HepG2 (cell line): Measurements from ENCODE around the gene NUDT22. TPM values are rescaled to one million over a fixed set of nuclear protein-coding genes. Genes with fewer than 3 reads are reported as not detected.

Experiments
- CREB1 ChIP-seq, 2 experiments: fragments of 450-650 bp in 1 of 2; IDR thresholded peaks; 2 replicates each; pipeline ENCODE4 v1.6.1; 2016 to 2017; ENCODE audit warnings: control low read depth in 1 of 2, mild to moderate bottlenecking in 1 of 2, missing compliant biosample characterization in 1 of 2, missing genetic modification characterization in 1 of 2
- FOSL1 ChIP-seq: sonication (generic); formaldehyde crosslinking; IDR thresholded peaks from 2 replicates; pipeline ENCODE4 v1.9.0; 2021; ENCODE audit warnings: missing genetic modification reagents, borderline replicate concordance
- GABPA ChIP-seq, 2 experiments: IDR thresholded peaks; 2 replicates each; pipeline ENCODE4 v1.6.1; 2011 to 2016; ENCODE audit warnings: low read depth in 2 of 2, low read length in 1 of 2, missing biosample characterization in 1 of 2, missing genetic modification characterization in 1 of 2
- HNRNPH1 ChIP-seq: fragments of 200-400 bp; formaldehyde crosslinking; optimal IDR thresholded peaks from 2 replicates; pipeline ENCODE3; 2017; ENCODE audit warnings: mild to moderate bottlenecking, low read depth, low read length
- KLF6 ChIP-seq: IDR thresholded peaks from 2 replicates; pipeline ENCODE4 v1.8.0; 2016; ENCODE audit warnings: missing biosample characterization, missing genetic modification reagents
- KLF9 ChIP-seq: IDR thresholded peaks from 2 replicates; pipeline ENCODE4 v1.6.1; 2016; ENCODE audit warnings: low read depth
- NFATC3 ChIP-seq: sonication (generic); formaldehyde crosslinking; IDR thresholded peaks from 2 replicates; pipeline ENCODE4 v1.5.1; 2020; ENCODE audit warnings: mild to moderate bottlenecking, missing genetic modification reagents
- NR2F1 ChIP-seq, 2 experiments: fragments of 450-650 bp in 1 of 2; formaldehyde crosslinking in 1 of 2; IDR thresholded peaks; 2 replicates each; pipeline versions ENCODE4 v1.5.0 to v1.6.1; 2016 to 2020; ENCODE audit warnings: mild to moderate bottlenecking in 1 of 2, missing compliant biosample characterization in 1 of 2, missing genetic modification reagents in 1 of 2, moderate library complexity in 1 of 2
- NR2F6 ChIP-seq, 2 experiments: IDR thresholded peaks; 2 replicates each; pipeline ENCODE4 v1.6.1; 2016; ENCODE audit warnings: antibody characterized with exemption in 1 of 2, mild to moderate bottlenecking in 1 of 2
- POLR2G ChIP-seq: fragments of 200-400 bp; formaldehyde crosslinking; IDR thresholded peaks from 2 replicates; pipeline ENCODE4 v1.6.1; 2018; ENCODE audit warnings: mild to moderate bottlenecking, low read depth, low read length, moderate library complexity
- SMAD9 ChIP-seq: sonication (generic); formaldehyde crosslinking; IDR thresholded peaks from 2 replicates; pipeline ENCODE4 v1.5.1; 2020; ENCODE audit warnings: mild to moderate bottlenecking, missing genetic modification reagents
- SNAI1 ChIP-seq: sonication (generic); formaldehyde crosslinking; IDR thresholded peaks from 2 replicates; pipeline ENCODE4 v1.5.0; 2020; ENCODE audit warnings: mild to moderate bottlenecking, missing genetic modification reagents, borderline replicate concordance
- SP5 ChIP-seq: IDR thresholded peaks from 2 replicates; pipeline ENCODE4 v1.6.1; 2016; ENCODE audit warnings: low read depth, borderline replicate concordance
- TMF1 ChIP-seq: sonication (generic); formaldehyde crosslinking; IDR thresholded peaks from 2 replicates; pipeline ENCODE4 v1.8.1; 2022; ENCODE audit warnings: low read depth, missing genetic modification reagents
- USF2 ChIP-seq, 2 experiments: sonication (generic) in 1 of 2; formaldehyde crosslinking in 1 of 2; IDR thresholded peaks; 2 replicates each; pipeline versions ENCODE4 v1.5.1 to v1.6.1; 2011 to 2020; ENCODE audit warnings: borderline replicate concordance in 1 of 2, low read depth in 1 of 2, low read length in 1 of 2, mild to moderate bottlenecking in 1 of 2, missing genetic modification reagents in 1 of 2, moderate library complexity in 1 of 2
- ZBTB7B ChIP-seq: sonication (generic); formaldehyde crosslinking; IDR thresholded peaks from 2 replicates; pipeline ENCODE4 v1.4.0; 2020; ENCODE audit warnings: missing genetic modification reagents
- ZNF205 ChIP-seq: IDR thresholded peaks from 2 replicates; pipeline ENCODE4 v1.6.1; 2018; ENCODE audit warnings: missing biosample characterization, missing genetic modification reagents
- ZNF256 ChIP-seq: sonication (generic); formaldehyde crosslinking; conservative IDR thresholded peaks from 2 replicates; pipeline ENCODE4 v1.4.0; 2020; ENCODE audit warnings: missing genetic modification reagents
- ZNF350 ChIP-seq: sonication (generic); formaldehyde crosslinking; IDR thresholded peaks from 2 replicates; pipeline ENCODE4 v1.4.0; 2020; ENCODE audit warnings: mild to moderate bottlenecking, low read depth, missing genetic modification reagents, borderline replicate concordance
- ZNF678 ChIP-seq: sonication (generic); formaldehyde crosslinking; IDR thresholded peaks from 2 replicates; pipeline ENCODE4 v1.4.0; 2020; ENCODE audit warnings: mild to moderate bottlenecking, missing genetic modification reagents
- ZNF773 ChIP-seq: sonication (generic); formaldehyde crosslinking; IDR thresholded peaks from 2 replicates; pipeline ENCODE4 v1.4.0; 2020; ENCODE audit warnings: missing genetic modification reagents, borderline replicate concordance
- ZNF775 ChIP-seq: sonication (generic); formaldehyde crosslinking; IDR thresholded peaks from 2 replicates; pipeline ENCODE4 v1.4.0; 2020; ENCODE audit warnings: missing genetic modification reagents, mild to moderate bottlenecking, moderate library complexity, borderline replicate concordance
- ZNF841 ChIP-seq: sonication (generic); formaldehyde crosslinking; IDR thresholded peaks from 2 replicates; pipeline ENCODE4 v1.8.1; 2023; ENCODE audit warnings: missing genetic modification reagents, borderline replicate concordance
- polyA plus RNA-seq, 8 experiments: library from polyadenylated mRNA; depleted of rRNA in 3 of 8; stranded (reverse) in 7 of 8; unstranded in 1 of 8; fragments of >200 nt; fragmentation: Illumina TruSeq in 4 of 8; extraction: Trizol in 4 of 8; gene quantifications; 2 replicates each; pipeline versions ENCODE4 v1.2.1 to v1.2.3, GENCODE V29; 2011 to 2016; ENCODE audit warnings: low read depth in 4 of 8, missing spikeins in 1 of 8, mixed read lengths in 1 of 8; ENCODE audit not compliant: insufficient read depth in 1 of 8
- total RNA-seq, 5 experiments: library from RNA; depleted of rRNA; stranded (reverse); fragments of >200 nt; fragmentation: Illumina TruSeq; extraction: Trizol; gene quantifications; 2 replicates each; pipeline ENCODE4 v1.2.3, GENCODE V29; 2016; ENCODE audit warnings: low read depth in 1 of 5
- TF ChIP-seq, protein P1 (sequence below): sonication (generic); formaldehyde crosslinking; IDR thresholded peaks from 2 replicates; pipeline ENCODE4 v1.8.1; 2023; ENCODE audit warnings: mild to moderate bottlenecking, missing genetic modification reagents
- TF ChIP-seq, protein P2 (sequence below): sonication (generic); formaldehyde crosslinking; IDR thresholded peaks from 2 replicates; pipeline ENCODE4 v1.4.0; 2020; ENCODE audit warnings: missing genetic modification reagents

NUDT22 gene
- total and polyA plus RNA-seq, 2 of the 13 experiments (the other 11 are each of a cell fraction or from before 2014, with no cell fraction given) = 33.5 to 39.8 TPM

DNA sequence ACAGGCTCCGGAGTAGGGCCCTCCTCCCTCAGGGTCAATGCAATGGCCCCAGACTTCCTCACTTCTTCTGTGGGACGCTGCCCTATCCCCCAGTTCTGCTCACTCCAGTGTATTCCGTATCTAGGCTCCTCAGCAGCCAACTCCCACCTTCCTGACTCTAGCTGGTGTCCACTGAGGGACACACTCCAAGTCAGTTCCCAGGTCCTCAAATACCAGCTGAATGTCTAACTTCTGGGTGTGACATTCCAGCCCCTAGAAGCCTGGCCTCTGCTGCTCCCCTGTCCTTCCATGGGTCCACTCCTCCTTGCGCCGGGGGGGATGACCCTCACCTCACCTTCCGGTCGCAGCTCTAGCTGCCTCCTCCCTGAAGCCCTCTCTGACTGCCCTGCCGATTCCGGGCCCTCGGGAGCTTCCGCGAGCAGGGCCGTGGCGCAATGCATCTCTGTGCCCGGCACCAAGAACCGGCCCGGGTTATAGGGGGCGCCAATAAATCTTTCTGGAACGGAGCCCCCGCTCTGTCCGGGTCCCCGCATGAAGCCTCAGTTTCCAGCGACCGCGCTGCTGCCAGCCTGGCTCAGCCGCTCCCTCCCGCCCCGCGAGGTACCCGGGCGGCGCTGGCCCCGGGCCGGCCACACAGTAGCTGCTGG, 42.9 kb downstream of the NUDT22 start (continued):
- TF ChIP-seq ZNF773 (CRISPR knock-in tag) (no peak), ZNF205 (0 out of 2 replicates have a peak, but pooled peaks have one; percentile 33), FOSL1 (CRISPR knock-in tag) (no peak), POLR2G (no peak), ZNF256 (CRISPR knock-in tag) (no peak), ZNF775 (CRISPR knock-in tag) (no peak), SMAD9 (CRISPR knock-in tag) (no peak), ZNF678 (CRISPR knock-in tag) (no peak), ZNF841 (CRISPR knock-in tag) (peak; percentile 78; the same call in 1 of the 2 replicates), KLF9 (CRISPR knock-in tag) (no peak), NR2F6 (IDR thresholded peaks at IDR 0.05) (peak; percentile 30; the same call in 1 of the 2 replicates), NR2F6 (CRISPR knock-in tag; IDR thresholded peaks at IDR 0.05) (peak; percentile 23; the same call in 1 of the 2 replicates), TMF1 (CRISPR knock-in tag) (no peak), KLF6 (CRISPR knock-in tag) (no peak), GABPA (IDR thresholded peaks at IDR 0.05; ENCODE audit: low read depth, low read length) (peak; percentile 39; the same call in 1 of the 2 replicates), GABPA (CRISPR knock-in tag; IDR thresholded peaks at IDR 0.05; ENCODE audit: low read depth) (peak; percentile 73), NFATC3 (CRISPR knock-in tag) (no peak), NR2F1 (CRISPR knock-in tag; IDR thresholded peaks at IDR 0.05) (no peak), CREB1 (IDR thresholded peaks at IDR 0.05) (no peak), CREB1 (CRISPR knock-in tag; IDR thresholded peaks at IDR 0.05) (no peak), ZNF350 (no peak), ZBTB7B (no peak), USF2 (IDR thresholded peaks at IDR 0.05; ENCODE audit: low read depth, low read length) (no peak), USF2 (CRISPR knock-in tag; IDR thresholded peaks at IDR 0.05; ENCODE audit: borderline replicate concordance) (no peak), SNAI1 (CRISPR knock-in tag) (no peak), SP5 (CRISPR knock-in tag) (no peak), HNRNPH1 (no peak)
- TF ChIP-seq, protein P1, sequence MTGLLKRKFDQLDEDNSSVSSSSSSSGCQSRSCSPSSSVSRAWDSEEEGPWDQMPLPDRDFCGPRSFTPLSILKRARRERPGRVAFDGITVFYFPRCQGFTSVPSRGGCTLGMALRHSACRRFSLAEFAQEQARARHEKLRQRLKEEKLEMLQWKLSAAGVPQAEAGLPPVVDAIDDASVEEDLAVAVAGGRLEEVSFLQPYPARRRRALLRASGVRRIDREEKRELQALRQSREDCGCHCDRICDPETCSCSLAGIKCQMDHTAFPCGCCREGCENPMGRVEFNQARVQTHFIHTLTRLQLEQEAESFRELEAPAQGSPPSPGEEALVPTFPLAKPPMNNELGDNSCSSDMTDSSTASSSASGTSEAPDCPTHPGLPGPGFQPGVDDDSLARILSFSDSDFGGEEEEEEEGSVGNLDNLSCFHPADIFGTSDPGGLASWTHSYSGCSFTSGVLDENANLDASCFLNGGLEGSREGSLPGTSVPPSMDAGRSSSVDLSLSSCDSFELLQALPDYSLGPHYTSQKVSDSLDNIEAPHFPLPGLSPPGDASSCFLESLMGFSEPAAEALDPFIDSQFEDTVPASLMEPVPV (CRISPR knock-in tag) = no peak
- TF ChIP-seq, protein P2, sequence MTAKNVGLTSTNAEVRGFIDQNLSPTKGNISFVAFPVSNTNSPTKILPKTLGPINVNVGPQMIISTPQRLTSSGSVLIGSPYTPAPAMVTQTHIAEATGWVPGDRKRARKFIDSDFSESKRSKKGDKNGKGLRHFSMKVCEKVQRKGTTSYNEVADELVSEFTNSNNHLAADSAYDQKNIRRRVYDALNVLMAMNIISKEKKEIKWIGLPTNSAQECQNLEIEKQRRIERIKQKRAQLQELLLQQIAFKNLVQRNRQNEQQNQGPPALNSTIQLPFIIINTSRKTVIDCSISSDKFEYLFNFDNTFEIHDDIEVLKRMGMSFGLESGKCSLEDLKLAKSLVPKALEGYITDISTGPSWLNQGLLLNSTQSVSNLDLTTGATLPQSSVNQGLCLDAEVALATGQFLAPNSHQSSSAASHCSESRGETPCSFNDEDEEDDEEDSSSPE (CRISPR knock-in tag) = no peak
